ENCODE data around the gene TRAPPC12.
A peak's percentile ranks its signal among the peaks of the same experiment; 100 is the strongest.
"Not testable (repeated sequence)": the region's sequence is repeated elsewhere in the genome, so short reads cannot be mapped to it uniquely, and the experiment has no call there.

TRAPPC12 gene

DNA sequence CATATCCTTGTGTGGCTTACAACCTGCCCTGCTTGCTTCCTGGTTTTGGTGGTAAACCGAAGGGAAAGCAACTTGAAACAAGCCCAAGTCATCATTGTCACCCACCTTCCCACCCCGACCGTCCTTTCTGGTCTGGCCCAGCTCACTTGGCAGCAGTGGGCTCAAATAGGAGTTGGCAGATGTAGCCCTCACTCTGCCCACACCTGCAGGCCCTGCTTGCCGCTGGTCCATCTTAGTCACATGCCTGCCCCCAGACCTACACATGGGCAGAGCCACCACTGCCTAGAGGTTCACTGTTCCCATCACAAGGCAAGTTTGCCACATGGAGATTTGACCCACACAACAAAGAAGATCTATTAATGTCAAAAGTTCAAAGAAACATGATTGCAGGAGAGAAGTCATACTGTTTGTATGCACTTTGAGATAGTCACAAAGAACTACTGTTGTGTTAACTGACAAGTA lies 11.2 kb upstream of the TRAPPC12 start:
- no peak overlapping the region for H3K4me3 ChIP-seq (ENCODE audit: low read length in 2 of 2)
- no peaks in the 10 kb centered on the region for H3K9me3 ChIP-seq (ENCODE audit: control insufficient read depth in 2 of 2, low read length in 2 of 2)
- H3K9ac ChIP-seq (ENCODE audit: low read depth in 1 of 2, low read length in 2 of 2) = no peak overlapping the region
- H3K27me3 ChIP-seq (ENCODE audit: control insufficient read depth in 2 of 2, insufficient read depth in 2 of 2, low read length in 2 of 2) = no peaks in the 10 kb centered on the region
- H3K27ac ChIP-seq (ENCODE audit: low read depth in 2 of 2, low read length in 2 of 2) = no peak overlapping the region
- H3K36me3 ChIP-seq (ENCODE audit: control insufficient read depth in 2 of 2, insufficient read depth in 2 of 2, low read length in 2 of 2) = no peaks in the 10 kb centered on the region
- no peaks in the 10 kb centered on the region for H3K4me1 ChIP-seq (ENCODE audit: control insufficient read depth in 2 of 2, insufficient read depth in 2 of 2, low read length in 2 of 2)

DNA sequence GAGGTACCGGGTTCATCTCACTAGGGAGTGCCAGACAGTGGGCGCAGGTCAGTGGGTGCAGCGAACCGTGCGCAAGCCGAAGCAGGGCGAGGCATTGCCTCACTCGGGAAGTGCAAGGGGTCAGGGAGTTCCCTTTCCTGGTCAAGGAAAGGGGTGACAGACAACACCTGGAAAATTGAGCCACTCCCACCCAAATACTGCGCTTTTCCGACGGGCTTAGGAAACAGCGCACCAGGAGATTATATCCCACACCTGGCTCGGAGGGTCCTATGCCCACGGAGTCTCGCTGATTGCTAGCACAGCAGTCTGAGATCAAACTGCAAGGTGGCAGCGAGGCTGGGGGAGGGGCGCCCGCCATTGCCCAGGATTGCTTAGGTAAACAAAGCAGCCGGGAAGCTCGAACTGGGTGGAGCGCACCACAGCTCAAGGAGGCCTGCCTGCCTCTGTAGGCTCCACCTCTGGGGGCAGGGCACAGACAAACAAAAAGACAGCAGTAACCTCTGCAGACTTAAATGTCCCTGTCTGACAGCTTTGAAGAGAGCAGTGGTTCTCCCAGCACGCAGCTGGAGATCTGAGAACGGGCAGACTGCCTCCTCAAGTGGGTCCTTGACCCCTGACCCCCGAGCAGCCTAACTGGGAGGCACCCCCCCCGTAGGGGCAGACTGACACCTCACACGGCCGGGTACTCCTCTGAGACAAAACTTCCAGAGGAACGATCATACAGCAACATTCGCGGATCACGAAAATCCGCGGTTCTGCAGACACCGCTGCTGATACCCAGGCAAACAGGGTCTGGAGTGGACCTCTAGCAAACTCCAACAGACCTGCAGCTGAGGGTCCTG lies 9.9 kb upstream of the TRAPPC12 start:
- not testable (repeated sequence) for H3K27ac ChIP-seq (ENCODE audit: low read depth in 2 of 2, low read length in 2 of 2); H3K4me1 ChIP-seq (ENCODE audit: control insufficient read depth in 2 of 2, insufficient read depth in 2 of 2, low read length in 2 of 2); H3K9me3 ChIP-seq (ENCODE audit: control insufficient read depth in 2 of 2, low read length in 2 of 2); H3K36me3 ChIP-seq (ENCODE audit: control insufficient read depth in 2 of 2, insufficient read depth in 2 of 2, low read length in 2 of 2); H3K4me3 ChIP-seq (ENCODE audit: low read length in 2 of 2); H3K9ac ChIP-seq (ENCODE audit: low read depth in 1 of 2, low read length in 2 of 2); H3K27me3 ChIP-seq (ENCODE audit: control insufficient read depth in 2 of 2, insufficient read depth in 2 of 2, low read length in 2 of 2)

DNA sequence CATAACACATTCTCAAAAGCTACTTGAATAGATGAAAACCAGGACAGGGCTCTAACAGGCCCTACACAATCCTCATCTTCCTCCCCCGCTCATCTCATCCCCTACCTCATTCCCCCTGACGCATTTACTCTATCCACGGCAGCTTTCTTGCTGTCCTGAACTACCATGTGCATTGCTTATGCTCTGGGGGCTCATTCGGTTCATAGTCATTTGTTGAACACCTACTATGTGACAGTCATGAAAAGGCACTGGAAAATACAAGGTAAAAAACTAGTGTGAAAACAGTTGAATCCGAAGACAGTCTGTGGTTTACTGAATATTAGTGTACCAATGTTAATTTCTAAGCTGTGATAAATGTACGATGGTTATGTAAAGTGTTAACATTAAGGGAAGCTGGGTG lies 2.7 kb upstream of the TRAPPC12 start:
- H3K4me1 ChIP-seq (ENCODE audit: control insufficient read depth in 2 of 2, insufficient read depth in 2 of 2, low read length in 2 of 2) = peaks cover 23 to 24% of the 10 kb centered on the region in 2 donors
- H3K9me3 ChIP-seq (ENCODE audit: control insufficient read depth in 2 of 2, low read length in 2 of 2) = no peaks in the 10 kb centered on the region
- H3K36me3 ChIP-seq (ENCODE audit: control insufficient read depth in 2 of 2, insufficient read depth in 2 of 2, low read length in 2 of 2) = peaks cover 0 to 2% of the 10 kb centered on the region in 2 donors
- H3K27me3 ChIP-seq (ENCODE audit: control insufficient read depth in 2 of 2, insufficient read depth in 2 of 2, low read length in 2 of 2) = no peaks in the 10 kb centered on the region
- peak overlapping the region; percentile 90 to 93 for H3K4me3 ChIP-seq (ENCODE audit: low read length in 2 of 2)
- no peak overlapping the region for H3K27ac ChIP-seq (ENCODE audit: low read depth in 2 of 2, low read length in 2 of 2)
- H3K9ac ChIP-seq (ENCODE audit: low read depth in 1 of 2, low read length in 2 of 2) = no peak overlapping the region

DNA sequence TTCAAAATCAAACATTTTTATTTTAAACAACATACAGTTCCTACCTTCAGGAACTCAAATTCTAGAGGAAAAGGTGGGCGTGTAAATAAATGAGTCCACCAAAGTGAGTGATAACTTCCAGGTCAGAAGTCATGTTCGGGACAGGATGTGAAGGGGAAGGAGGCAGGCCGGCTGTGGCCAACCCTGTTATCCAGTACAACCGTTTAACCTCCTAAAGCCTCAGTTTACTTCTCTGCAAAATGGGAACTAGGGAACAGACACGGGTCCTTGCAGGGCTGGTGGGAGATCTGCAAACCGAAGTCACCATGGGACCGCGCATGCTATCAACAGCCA lies 2.2 kb upstream of the TRAPPC12 start:
- H3K9ac ChIP-seq (ENCODE audit: low read depth in 1 of 2, low read length in 2 of 2) = peak overlapping the region; percentile 68 to 76
- H3K36me3 ChIP-seq (ENCODE audit: control insufficient read depth in 2 of 2, insufficient read depth in 2 of 2, low read length in 2 of 2) = peaks cover 0 to 2% of the 10 kb centered on the region in 2 donors
- H3K9me3 ChIP-seq (ENCODE audit: control insufficient read depth in 2 of 2, low read length in 2 of 2) = no peaks in the 10 kb centered on the region
- H3K4me3 ChIP-seq (ENCODE audit: low read length in 2 of 2) = peak overlapping the region; percentile 90 to 93
- peaks cover 23 to 24% of the 10 kb centered on the region in 2 donors for H3K4me1 ChIP-seq (ENCODE audit: control insufficient read depth in 2 of 2, insufficient read depth in 2 of 2, low read length in 2 of 2)
- H3K27me3 ChIP-seq (ENCODE audit: control insufficient read depth in 2 of 2, insufficient read depth in 2 of 2, low read length in 2 of 2) = no peaks in the 10 kb centered on the region
- H3K27ac ChIP-seq (ENCODE audit: low read depth in 2 of 2, low read length in 2 of 2) = peak overlapping the region; percentile 82 to 91

DNA sequence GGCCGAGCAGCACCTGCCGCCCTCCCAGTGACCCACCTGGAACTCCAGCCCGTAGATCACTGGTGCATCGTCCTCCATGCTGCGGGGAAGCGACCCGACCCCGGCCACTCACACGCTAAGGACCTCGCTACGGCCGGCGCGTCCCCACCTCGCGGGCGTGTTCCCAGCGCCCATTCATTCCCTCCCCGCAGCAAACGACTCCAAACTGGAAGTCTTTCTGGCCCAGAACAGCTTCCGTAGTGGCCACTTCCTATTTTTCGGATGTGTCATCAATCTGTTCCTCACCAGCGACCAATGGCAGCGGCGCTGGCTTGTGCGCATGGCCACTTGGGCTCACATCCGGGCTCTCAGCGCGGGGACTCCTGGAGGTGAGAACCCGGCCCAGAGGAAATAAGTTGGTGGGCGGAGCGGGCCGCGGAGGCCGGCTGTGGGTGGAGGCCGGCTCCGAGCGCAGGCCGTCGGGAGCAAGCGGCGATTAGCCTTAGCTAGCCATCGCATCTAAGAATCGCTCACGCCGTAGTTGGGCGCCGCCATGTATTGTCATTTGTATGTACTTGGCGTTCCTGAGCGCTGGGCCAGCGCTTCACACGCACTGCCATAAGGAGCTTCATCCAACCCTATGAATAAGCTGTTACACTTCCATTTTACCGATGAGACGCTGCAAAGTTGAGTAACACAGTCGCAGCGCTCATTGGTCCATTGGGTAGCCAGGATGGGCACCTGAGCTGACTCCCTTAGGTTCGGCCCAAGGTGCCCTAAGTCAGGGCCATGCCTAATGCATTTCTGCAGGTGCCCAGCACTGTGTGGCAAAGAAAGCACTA lies 1.7 kb upstream of the TRAPPC12 start, which contains the start of gene EIPR1:
Gene EIPR1 (minus strand): TSS at position 207 of the 821 bp plus-strand sequence. CDS start 129 bp downstream, at position 78.
- Histone ChIP-seq H3K36me3 (ENCODE audit: control insufficient read depth in 2 of 2, insufficient read depth in 2 of 2, low read length in 2 of 2) (peaks cover 0 to 2% of the 10 kb centered on the region in 2 donors), H3K27ac (ENCODE audit: low read depth in 2 of 2, low read length in 2 of 2) (peak within 1 kb of the TSS; percentile 82 to 91), H3K9me3 (ENCODE audit: control insufficient read depth in 2 of 2, low read length in 2 of 2) (no peaks in the 10 kb centered on the region), H3K9ac (ENCODE audit: low read depth in 1 of 2, low read length in 2 of 2) (peak within 1 kb of the TSS; percentile 68 to 76), H3K27me3 (ENCODE audit: control insufficient read depth in 2 of 2, insufficient read depth in 2 of 2, low read length in 2 of 2) (no peaks in the 10 kb centered on the region), H3K4me1 (ENCODE audit: control insufficient read depth in 2 of 2, insufficient read depth in 2 of 2, low read length in 2 of 2) (peaks cover 23 to 24% of the 10 kb centered on the region in 2 donors), H3K4me3 (ENCODE audit: low read length in 2 of 2) (peak within 1 kb of the TSS; percentile 90 to 93)

DNA sequence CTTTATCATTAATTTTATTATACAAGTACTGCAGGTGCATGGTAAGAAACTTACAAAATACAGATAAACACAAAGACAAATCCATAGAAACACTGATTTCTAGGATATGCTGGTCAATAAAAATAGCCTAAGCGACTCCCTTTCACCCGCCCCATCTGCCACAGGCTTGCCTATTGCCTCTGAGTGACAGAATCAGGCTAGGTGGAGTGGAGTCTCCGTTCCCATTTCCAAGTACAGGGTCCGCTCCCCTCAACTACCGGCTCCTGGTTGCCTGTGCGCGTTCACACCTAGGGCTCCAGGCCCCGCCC lies 201 bp upstream of the TRAPPC12 start:
- H3K9me3 ChIP-seq (ENCODE audit: control insufficient read depth in 2 of 2, low read length in 2 of 2) = no peaks in the 10 kb centered on the region
- peaks cover 23 to 24% of the 10 kb centered on the region in 2 donors for H3K4me1 ChIP-seq (ENCODE audit: control insufficient read depth in 2 of 2, insufficient read depth in 2 of 2, low read length in 2 of 2)
- peaks cover 0 to 2% of the 10 kb centered on the region in 2 donors for H3K36me3 ChIP-seq (ENCODE audit: control insufficient read depth in 2 of 2, insufficient read depth in 2 of 2, low read length in 2 of 2)
- no peaks in the 10 kb centered on the region for H3K27me3 ChIP-seq (ENCODE audit: control insufficient read depth in 2 of 2, insufficient read depth in 2 of 2, low read length in 2 of 2)
- H3K4me3 ChIP-seq (ENCODE audit: low read length in 2 of 2) = peak overlapping the region; percentile 90 to 94
- H3K27ac ChIP-seq (ENCODE audit: low read depth in 2 of 2, low read length in 2 of 2) = peak overlapping the region; percentile 86 to 90
- peak overlapping the region; percentile 81 to 86 for H3K9ac ChIP-seq (ENCODE audit: low read depth in 1 of 2, low read length in 2 of 2)

DNA sequence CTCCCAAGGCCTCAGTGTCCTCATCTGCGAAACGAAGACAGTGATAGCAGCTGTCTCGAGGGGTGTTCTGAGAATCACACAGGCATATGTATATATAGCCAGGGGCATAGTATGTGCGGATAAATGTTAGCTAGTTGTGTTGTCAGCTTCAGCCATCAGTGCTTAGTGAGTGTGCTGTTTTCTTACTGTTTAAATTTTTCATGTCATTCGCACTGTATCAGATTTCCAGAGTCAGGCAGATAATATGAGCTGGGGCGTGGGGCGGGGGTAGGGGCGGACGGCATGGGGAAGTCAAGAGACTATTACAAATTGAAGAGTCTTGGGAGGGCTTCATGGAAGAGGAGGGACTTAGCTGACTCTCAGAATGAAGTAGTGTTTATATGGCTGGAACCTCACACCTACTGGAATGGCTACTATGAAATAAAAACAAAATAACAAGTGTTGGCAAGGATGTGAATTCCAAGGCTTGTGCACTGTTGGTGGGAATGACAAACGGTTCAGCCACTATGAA lies 7.0 kb downstream of the TRAPPC12 start:
- Histone ChIP-seq H3K4me1 (ENCODE audit: control insufficient read depth in 2 of 2, insufficient read depth in 2 of 2, low read length in 2 of 2) (no peaks in the 10 kb centered on the region), H3K9me3 (ENCODE audit: control insufficient read depth in 2 of 2, low read length in 2 of 2) (no peaks in the 10 kb centered on the region), H3K4me3 (ENCODE audit: low read length in 2 of 2) (no peak overlapping the region), H3K9ac (ENCODE audit: low read depth in 1 of 2, low read length in 2 of 2) (no peak overlapping the region), H3K27me3 (ENCODE audit: control insufficient read depth in 2 of 2, insufficient read depth in 2 of 2, low read length in 2 of 2) (no peaks in the 10 kb centered on the region), H3K36me3 (ENCODE audit: control insufficient read depth in 2 of 2, insufficient read depth in 2 of 2, low read length in 2 of 2) (peaks cover 21 to 30% of the 10 kb centered on the region in 2 donors), H3K27ac (ENCODE audit: low read depth in 2 of 2, low read length in 2 of 2) (no peak overlapping the region)

DNA sequence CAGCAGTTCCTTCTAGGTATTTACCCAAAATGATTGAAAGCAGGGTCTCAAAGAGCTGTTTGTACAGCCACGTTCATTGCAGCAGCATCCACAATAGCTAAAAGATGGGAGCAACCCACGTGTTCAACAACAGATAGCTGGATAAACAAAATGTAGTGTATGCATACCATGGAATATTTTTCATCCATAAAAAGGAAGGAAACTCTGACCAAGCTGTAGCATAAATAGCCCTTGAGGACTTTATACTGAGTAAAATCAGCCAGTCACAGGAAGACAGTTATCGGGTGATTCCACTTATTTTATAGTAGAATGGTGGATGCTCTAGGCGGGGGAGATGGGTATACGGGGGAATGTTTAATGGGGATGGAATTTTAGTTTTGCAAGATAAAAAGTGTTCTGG lies 7.5 kb downstream of the TRAPPC12 start:
- Histone ChIP-seq H3K27ac (ENCODE audit: low read depth in 2 of 2, low read length in 2 of 2) (no peak overlapping the region), H3K4me1 (ENCODE audit: control insufficient read depth in 2 of 2, insufficient read depth in 2 of 2, low read length in 2 of 2) (no peaks in the 10 kb centered on the region), H3K27me3 (ENCODE audit: control insufficient read depth in 2 of 2, insufficient read depth in 2 of 2, low read length in 2 of 2) (no peaks in the 10 kb centered on the region), H3K4me3 (ENCODE audit: low read length in 2 of 2) (no peak overlapping the region), H3K9me3 (ENCODE audit: control insufficient read depth in 2 of 2, low read length in 2 of 2) (no peaks in the 10 kb centered on the region), H3K36me3 (ENCODE audit: control insufficient read depth in 2 of 2, insufficient read depth in 2 of 2, low read length in 2 of 2) (peaks cover 21 to 33% of the 10 kb centered on the region in 2 donors), H3K9ac (ENCODE audit: low read depth in 1 of 2, low read length in 2 of 2) (no peak overlapping the region)

DNA sequence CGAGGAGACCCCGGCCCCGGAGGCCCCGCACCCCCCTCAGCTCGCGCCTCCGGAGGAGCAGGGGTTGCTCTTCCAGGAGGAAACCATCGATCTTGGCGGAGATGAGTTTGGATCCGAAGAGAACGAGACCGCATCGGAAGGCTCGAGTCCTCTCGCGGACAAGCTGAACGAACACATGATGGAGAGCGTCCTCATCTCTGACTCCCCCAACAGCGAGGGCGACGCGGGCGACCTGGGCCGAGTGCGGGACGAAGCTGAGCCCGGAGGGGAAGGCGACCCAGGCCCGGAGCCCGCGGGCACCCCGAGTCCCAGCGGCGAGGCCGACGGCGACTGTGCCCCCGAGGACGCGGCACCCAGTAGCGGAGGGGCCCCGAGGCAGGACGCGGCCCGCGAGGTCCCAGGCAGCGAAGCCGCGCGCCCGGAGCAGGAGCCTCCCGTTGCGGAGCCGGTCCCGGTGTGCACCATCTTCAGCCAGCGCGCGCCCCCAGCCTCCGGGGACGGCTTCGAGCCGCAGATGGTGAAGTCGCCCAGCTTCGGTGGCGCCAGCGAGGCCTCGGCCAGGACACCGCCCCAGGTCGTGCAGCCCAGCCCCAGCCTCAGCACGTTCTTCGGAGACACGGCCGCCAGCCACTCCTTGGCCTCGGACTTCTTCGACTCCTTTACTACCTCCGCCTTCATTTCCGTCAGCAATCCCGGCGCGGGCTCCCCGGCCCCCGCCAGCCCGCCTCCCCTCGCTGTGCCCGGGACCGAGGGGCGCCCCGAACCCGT lies 8.3 kb downstream of the TRAPPC12 start:
- Histone ChIP-seq H3K9ac (ENCODE audit: low read depth in 1 of 2, low read length in 2 of 2) (no peak overlapping the region), H3K4me3 (ENCODE audit: low read length in 2 of 2) (no peak overlapping the region), H3K4me1 (ENCODE audit: control insufficient read depth in 2 of 2, insufficient read depth in 2 of 2, low read length in 2 of 2) (no peaks in the 10 kb centered on the region), H3K27me3 (ENCODE audit: control insufficient read depth in 2 of 2, insufficient read depth in 2 of 2, low read length in 2 of 2) (no peaks in the 10 kb centered on the region), H3K27ac (ENCODE audit: low read depth in 2 of 2, low read length in 2 of 2) (no peak overlapping the region), H3K36me3 (ENCODE audit: control insufficient read depth in 2 of 2, insufficient read depth in 2 of 2, low read length in 2 of 2) (peaks cover 21 to 36% of the 10 kb centered on the region in 2 donors), H3K9me3 (ENCODE audit: control insufficient read depth in 2 of 2, low read length in 2 of 2) (no peaks in the 10 kb centered on the region)

Measured in mucosa of rectum (tissue), 2 donors.